Suprapubic skin (tissue), 4 donors: ENCODE results near the gene SSR4. TPM values are rescaled to one million over a fixed set of nuclear protein-coding genes. Genes with fewer than 3 reads are reported as not detected.

Experiments used
- DNase-seq, 2 donors: peaks; one replicate each; pipeline ENCODE4 v3.0.0-alpha.2; 2019; ENCODE audit warnings: low spot score in 2 of 2
- H3K27ac ChIP-seq: fragments of 200-600 bp; sonication (generic); one replicate; pipeline ENCODE4 v1.5.1; 2019
- H3K27me3 ChIP-seq: fragments of 200-600 bp; sonication (generic); one replicate; pipeline ENCODE4 v1.5.1; 2019
- H3K36me3 ChIP-seq: fragments of 200-600 bp; sonication (generic); one replicate; pipeline ENCODE4 v1.5.1; 2019
- H3K4me1 ChIP-seq: fragments of 200-600 bp; sonication (generic); one replicate; pipeline ENCODE4 v1.5.1; 2019
- H3K4me3 ChIP-seq: fragments of 200-600 bp; sonication (generic); one replicate; pipeline ENCODE4 v1.5.1; 2019; ENCODE audit warnings: mild to moderate bottlenecking
- H3K9me3 ChIP-seq: fragments of 200-600 bp; sonication (generic); one replicate; pipeline ENCODE4 v1.5.1; 2019
- EP300 ChIP-seq: sonication (generic); formaldehyde crosslinking; IDR thresholded peaks from one replicate; pipeline ENCODE4 v1.6.1; 2017; ENCODE audit warnings: antibody characterized with exemption
- POLR2A ChIP-seq, 2 donors: fragments of 450-650 bp; IDR thresholded peaks; one replicate each; pipeline ENCODE4 v1.6.1; 2017; ENCODE audit warnings: antibody characterized with exemption in 2 of 2, mild to moderate bottlenecking in 2 of 2, moderate library complexity in 2 of 2
- POLR2AphosphoS5 ChIP-seq, 3 donors: sonication (generic); formaldehyde crosslinking; IDR thresholded peaks; one replicate each; pipeline ENCODE4 v1.6.1; 2017; ENCODE audit warnings: antibody characterized with exemption in 3 of 3
- WGBS: methylation state at CpG from one replicate; pipeline ENCODE4 v1.1.5; 2018; 5-methylcytosine and 5-hydroxymethylcytosine counted together
- total RNA-seq, 4 donors: library from RNA; depleted of rRNA; stranded (reverse); fragments of >200 nt; gene quantifications; one replicate each; pipeline ENCODE4 v1.1.0, GENCODE V29; 2016
- TF ChIP-seq, protein P1 (sequence below), 2 donors: fragments of 200-600 bp in 1 of 2; fragments of 450-650 bp in 1 of 2; sonication (generic) in 1 of 2; IDR thresholded peaks; one replicate each; pipeline ENCODE4 v1.5.1; 2016 to 2019; ENCODE audit warnings: antibody characterized with exemption in 2 of 2, mild to moderate bottlenecking in 1 of 2, moderate library complexity in 1 of 2

Gene SSR4
- total RNA-seq, 4 donors from 2014 or later, result 86.7 to 200 (median 150) TPM

DNA sequence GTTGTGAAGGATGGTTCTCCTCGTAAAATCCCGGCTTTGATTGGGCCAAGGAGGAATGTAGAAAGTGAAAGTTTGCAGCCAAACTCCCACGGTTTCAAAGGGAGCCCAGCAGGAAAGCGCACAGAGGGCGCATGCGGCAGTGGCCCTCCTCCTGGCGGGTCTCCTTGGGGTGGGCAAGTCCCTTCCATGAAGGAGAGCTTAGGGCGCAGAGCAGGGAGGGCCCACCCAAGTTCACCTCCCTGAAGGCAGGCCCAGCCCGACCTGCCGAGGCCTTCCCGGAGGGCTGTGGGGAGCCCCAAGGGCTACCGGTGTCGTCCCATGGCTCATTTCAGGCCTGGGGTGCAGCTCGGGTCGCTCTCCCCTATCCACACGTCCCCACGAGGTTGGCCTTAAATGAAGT is 33.8 kb downstream of the SSR4 start:
- Histone ChIP-seq H3K36me3 (no peaks in the 10 kb centered on the region), H3K4me3 (peak overlapping the region; percentile 48), H3K4me1 (peaks cover 18% of the 10 kb centered on the region), H3K9me3 (no peaks in the 10 kb centered on the region), H3K27me3 (peaks cover 15% of the 10 kb centered on the region), H3K27ac (no peak overlapping the region)
- TF ChIP-seq EP300, result no peak
- TF ChIP-seq, protein P1, sequence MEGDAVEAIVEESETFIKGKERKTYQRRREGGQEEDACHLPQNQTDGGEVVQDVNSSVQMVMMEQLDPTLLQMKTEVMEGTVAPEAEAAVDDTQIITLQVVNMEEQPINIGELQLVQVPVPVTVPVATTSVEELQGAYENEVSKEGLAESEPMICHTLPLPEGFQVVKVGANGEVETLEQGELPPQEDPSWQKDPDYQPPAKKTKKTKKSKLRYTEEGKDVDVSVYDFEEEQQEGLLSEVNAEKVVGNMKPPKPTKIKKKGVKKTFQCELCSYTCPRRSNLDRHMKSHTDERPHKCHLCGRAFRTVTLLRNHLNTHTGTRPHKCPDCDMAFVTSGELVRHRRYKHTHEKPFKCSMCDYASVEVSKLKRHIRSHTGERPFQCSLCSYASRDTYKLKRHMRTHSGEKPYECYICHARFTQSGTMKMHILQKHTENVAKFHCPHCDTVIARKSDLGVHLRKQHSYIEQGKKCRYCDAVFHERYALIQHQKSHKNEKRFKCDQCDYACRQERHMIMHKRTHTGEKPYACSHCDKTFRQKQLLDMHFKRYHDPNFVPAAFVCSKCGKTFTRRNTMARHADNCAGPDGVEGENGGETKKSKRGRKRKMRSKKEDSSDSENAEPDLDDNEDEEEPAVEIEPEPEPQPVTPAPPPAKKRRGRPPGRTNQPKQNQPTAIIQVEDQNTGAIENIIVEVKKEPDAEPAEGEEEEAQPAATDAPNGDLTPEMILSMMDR (IDR thresholded peaks at IDR 0.05), result no peak
- no peak for TF ChIP-seq POLR2AphosphoS5 (IDR thresholded peaks at IDR 0.05)
- TF ChIP-seq POLR2A (IDR thresholded peaks at IDR 0.05), result no peak
- DNase-seq, result no peak
- WGBS, result 39% methylated on average over 5 of the region's 17 CpGs

DNA sequence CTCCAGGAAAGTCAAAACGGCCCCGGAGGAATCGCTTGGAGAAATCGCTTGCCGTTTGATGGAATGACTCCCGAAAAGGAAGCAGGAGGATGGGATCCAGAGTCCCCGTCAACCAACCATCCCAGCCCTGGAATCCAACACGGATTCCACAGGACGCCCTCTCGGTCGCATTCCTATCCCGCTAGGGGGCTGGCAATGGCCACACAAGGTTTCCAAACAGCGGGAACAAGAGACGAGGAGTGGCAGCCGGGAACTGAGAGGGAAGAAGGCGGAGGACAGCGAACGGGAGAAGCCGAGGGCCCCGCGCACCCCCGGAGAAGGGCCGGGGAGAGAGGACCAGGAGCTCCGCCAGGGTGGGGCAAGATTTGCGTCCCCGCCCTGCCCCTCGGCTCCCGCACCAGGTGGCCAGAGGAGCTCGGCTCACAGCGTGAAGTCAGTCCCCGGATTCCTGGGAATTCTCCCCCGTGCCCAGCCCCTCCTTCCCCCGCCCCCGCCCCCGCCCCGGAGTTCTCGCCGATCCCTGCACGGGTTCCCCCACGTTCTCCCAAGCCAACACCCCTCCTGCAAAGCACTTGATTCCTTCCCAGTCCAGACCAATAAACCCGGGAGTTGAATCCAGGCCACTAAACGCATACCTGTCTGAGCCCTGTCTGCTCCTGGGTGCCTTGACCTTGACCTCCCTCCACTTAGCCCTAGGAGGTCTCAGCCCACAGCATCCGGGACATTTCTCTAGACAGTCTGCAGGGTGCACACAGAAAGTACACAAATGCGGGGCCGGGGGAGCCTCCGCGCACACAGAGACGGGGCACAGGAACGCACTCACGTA is 34.5 kb downstream of the SSR4 start:
- H3K27me3 ChIP-seq, result peaks cover 15% of the 10 kb centered on the region
- H3K9me3 ChIP-seq, result no peaks in the 10 kb centered on the region
- H3K4me1 ChIP-seq, result peaks cover 18% of the 10 kb centered on the region
- no peak overlapping the region for H3K27ac ChIP-seq
- no peak for DNase-seq
- TF ChIP-seq EP300, result no peak
- TF ChIP-seq POLR2AphosphoS5 (IDR thresholded peaks at IDR 0.05), result no peak
- TF ChIP-seq POLR2A (IDR thresholded peaks at IDR 0.05), result no peak
- TF ChIP-seq, protein P1 (IDR thresholded peaks at IDR 0.05), result no peak
- WGBS, result 29% methylated on average over 25 of the region's 50 CpGs
- H3K36me3 ChIP-seq, result no peaks in the 10 kb centered on the region
- peak overlapping the region; percentile 48 for H3K4me3 ChIP-seq

DNA sequence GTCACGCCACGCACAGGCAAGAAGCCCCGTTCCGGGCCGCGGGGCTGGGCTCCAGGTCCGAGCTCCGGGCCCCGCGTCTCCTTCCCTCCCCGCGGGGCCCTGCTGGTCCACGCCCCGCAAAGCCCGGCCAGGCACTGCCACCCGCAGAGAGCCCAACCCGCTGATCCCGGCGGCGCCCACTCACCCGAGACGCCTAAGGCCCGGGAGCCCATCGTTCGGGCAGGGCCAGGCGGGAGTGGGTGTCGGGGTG is 35.0 kb downstream of the SSR4 start:
- TF ChIP-seq POLR2AphosphoS5 (IDR thresholded peaks at IDR 0.05) (no peak), EP300 (no peak), POLR2A (IDR thresholded peaks at IDR 0.05) (no peak)
- TF ChIP-seq, protein P1 (IDR thresholded peaks at IDR 0.05), result no peak
- peak overlapping the region; percentile 48 for H3K4me3 ChIP-seq
- H3K36me3 ChIP-seq, result no peaks in the 10 kb centered on the region
- H3K9me3 ChIP-seq, result no peaks in the 10 kb centered on the region
- WGBS, result 43% methylated on average over 7 of the region's 27 CpGs
- no peak for DNase-seq
- H3K27me3 ChIP-seq, result peaks cover 15% of the 10 kb centered on the region
- no peak overlapping the region for H3K27ac ChIP-seq
- H3K4me1 ChIP-seq, result peaks cover 18% of the 10 kb centered on the region

DNA sequence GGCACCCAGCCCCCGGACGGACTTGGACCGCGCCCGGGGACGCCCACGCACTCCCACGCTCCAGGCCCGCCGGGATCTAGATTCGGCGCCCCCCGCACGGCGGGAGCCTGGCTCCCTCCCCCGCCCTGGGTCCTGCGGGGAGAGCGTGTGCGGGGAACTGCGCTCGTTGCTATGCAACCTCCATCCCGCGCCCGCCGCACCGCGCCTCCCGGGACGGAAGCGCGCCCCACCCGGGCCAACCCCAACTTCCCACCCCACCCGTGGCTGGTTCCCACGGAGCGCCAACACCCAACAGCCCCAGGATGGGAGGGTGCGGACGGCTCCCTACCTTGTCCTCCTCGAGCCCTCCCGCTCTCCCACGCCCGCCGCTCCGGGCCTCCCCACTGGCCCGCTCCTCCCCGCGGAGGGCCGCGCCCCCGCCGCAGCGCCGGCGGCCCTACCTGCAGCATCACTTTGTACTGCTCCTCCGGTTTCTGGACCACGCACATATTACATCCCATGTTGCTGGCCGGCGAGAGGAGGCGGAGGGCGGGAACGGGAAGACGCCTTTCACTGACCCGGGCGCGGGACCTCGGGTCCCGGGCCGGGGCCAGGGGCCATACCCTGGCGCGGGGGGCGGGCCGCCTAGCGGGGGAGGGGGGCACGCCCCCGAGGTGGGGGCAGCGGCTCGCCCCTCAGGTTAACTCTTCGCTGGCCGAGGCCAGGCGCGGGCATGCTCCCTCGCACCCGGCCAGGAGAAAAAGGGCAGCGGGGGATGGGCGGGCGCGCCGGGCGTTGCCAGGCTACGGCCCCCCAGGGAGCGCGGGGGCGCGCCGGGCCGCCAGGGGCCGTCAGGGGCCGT is 35.6 kb downstream of the SSR4 start, which contains the start of gene PDZD4:
Gene PDZD4 (minus strand): TSS at position 746 of the 841 bp plus-strand sequence. CDS start 246 bp downstream, at position 500.
- no peaks in the 10 kb centered on the region for H3K9me3 ChIP-seq
- TF ChIP-seq EP300 (no peak), POLR2AphosphoS5 (IDR thresholded peaks at IDR 0.05) (no peak), POLR2A (IDR thresholded peaks at IDR 0.05) (no peak)
- TF ChIP-seq, protein P1 (IDR thresholded peaks at IDR 0.05), result no peak
- no peak for DNase-seq
- peaks cover 18% of the 10 kb centered on the region for H3K4me1 ChIP-seq
- 8% methylated on average over 26 of the region's 97 CpGs for WGBS
- H3K4me3 ChIP-seq, result peak within 1 kb of the TSS; percentile 48
- no peaks in the 10 kb centered on the region for H3K36me3 ChIP-seq
- no peak within 1 kb of the TSS for H3K27ac ChIP-seq
- H3K27me3 ChIP-seq, result peaks cover 15% of the 10 kb centered on the region
